ENCODE data around the gene ITFG1.
"Not testable (repeated sequence)": the region's sequence is repeated elsewhere in the genome, so short reads cannot be mapped to it uniquely, and the experiment has no call there.

The ITFG1 gene

GRCh38 chr16:47366228-47366627 lies 94.6 kb downstream of the ITFG1 start:
- no peak overlapping the region for H3K4me3 Mint-ChIP-seq
- H3K27me3 Mint-ChIP-seq: no peaks in the 10 kb centered on the region
- no peak overlapping the region for H3K27ac Mint-ChIP-seq
- peaks cover 14% of the 10 kb centered on the region for H3K36me3 Mint-ChIP-seq
- no peak for DNase-seq
- H3K4me1 Mint-ChIP-seq: peaks cover 2% of the 10 kb centered on the region
- CTCF ChIA-PET: no interaction called here
- peaks cover 5% of the 10 kb centered on the region for H3K9me3 Mint-ChIP-seq

GRCh38 chr16:47363761-47364160 lies 97.1 kb downstream of the ITFG1 start:
- Mint-ChIP-seq H3K4me1 (peaks cover 2% of the 10 kb centered on the region), H3K9me3 (no peaks in the 10 kb centered on the region), H3K27ac (no peak overlapping the region), H3K27me3 (no peaks in the 10 kb centered on the region), H3K4me3 (no peak overlapping the region), H3K36me3 (peaks cover 6% of the 10 kb centered on the region)
- DNase-seq: no peak
- CTCF ChIA-PET: no interaction called here

GRCh38 chr16:47359478-47359877 lies 101.4 kb downstream of the ITFG1 start:
- H3K4me3 Mint-ChIP-seq: no peak overlapping the region
- no peaks in the 10 kb centered on the region for H3K27me3 Mint-ChIP-seq
- H3K9me3 Mint-ChIP-seq: no peaks in the 10 kb centered on the region
- H3K36me3 Mint-ChIP-seq: peaks cover 3% of the 10 kb centered on the region
- no peak for DNase-seq
- H3K4me1 Mint-ChIP-seq: peaks cover 2% of the 10 kb centered on the region
- H3K27ac Mint-ChIP-seq: no peak overlapping the region
- CTCF ChIA-PET: interaction anchor here (0.6 kb wide), 1 partner anchor 29 kb away, joined by 3 read pairs; no protein-coding TSS in a partner anchor

- Mint-ChIP-seq H3K9me3 (no peaks in the 10 kb centered on the region), H3K27ac (no peak overlapping the region), H3K36me3 (peaks cover 3% of the 10 kb centered on the region), H3K4me1 (peaks cover 1% of the 10 kb centered on the region), H3K4me3 (no peak overlapping the region), H3K27me3 (no peaks in the 10 kb centered on the region)
- no peak for DNase-seq
- CTCF ChIA-PET: no interaction called here
These were observed 102.0 kb downstream of the ITFG1 start for GRCh38 chr16:47358816-47359215.

GRCh38 chr16:47349029-47349428 lies 111.8 kb downstream of the ITFG1 start:
- peaks cover 37% of the 10 kb centered on the region for H3K9me3 Mint-ChIP-seq

GRCh38 chr16:47347021-47347696 lies 113.7 kb downstream of the ITFG1 start:
- H3K27ac Mint-ChIP-seq, DNase-seq, H3K4me3 Mint-ChIP-seq, H3K27me3 Mint-ChIP-seq, CTCF ChIA-PET, H3K4me1 Mint-ChIP-seq: not testable (repeated sequence)
- H3K36me3 Mint-ChIP-seq: peaks cover 20% of the 10 kb centered on the region
- peaks cover 37% of the 10 kb centered on the region for H3K9me3 Mint-ChIP-seq

More at GRCh38 chr16:47349029-47349428, 111.8 kb downstream of the ITFG1 start:
- H3K27ac Mint-ChIP-seq, H3K4me3 Mint-ChIP-seq, H3K27me3 Mint-ChIP-seq, H3K4me1 Mint-ChIP-seq, CTCF ChIA-PET, DNase-seq: not testable (repeated sequence)
- peaks cover 26% of the 10 kb centered on the region for H3K36me3 Mint-ChIP-seq

GRCh38 chr16:47342055-47342454 lies 118.8 kb downstream of the ITFG1 start:
- CTCF ChIA-PET: no interaction called here
- Mint-ChIP-seq H3K27me3 (no peaks in the 10 kb centered on the region), H3K36me3 (peaks cover 23% of the 10 kb centered on the region), H3K4me3 (no peak overlapping the region), H3K27ac (no peak overlapping the region), H3K9me3 (peaks cover 20% of the 10 kb centered on the region), H3K4me1 (no peaks in the 10 kb centered on the region)
- DNase-seq: no peak

- H3K27me3 Mint-ChIP-seq, H3K4me1 Mint-ChIP-seq, H3K27ac Mint-ChIP-seq, DNase-seq, CTCF ChIA-PET, H3K9me3 Mint-ChIP-seq, H3K4me3 Mint-ChIP-seq, H3K36me3 Mint-ChIP-seq: not testable (repeated sequence)
These were observed 130.3 kb downstream of the ITFG1 start for GRCh38 chr16:47330562-47330961.

GRCh38 chr16:47324309-47324708 lies 136.6 kb downstream of the ITFG1 start:
- H3K4me1 Mint-ChIP-seq, H3K36me3 Mint-ChIP-seq, H3K27me3 Mint-ChIP-seq, DNase-seq, H3K9me3 Mint-ChIP-seq, H3K27ac Mint-ChIP-seq, CTCF ChIA-PET, H3K4me3 Mint-ChIP-seq: not testable (repeated sequence)

- H3K4me1 Mint-ChIP-seq: no peaks in the 10 kb centered on the region
- H3K27me3 Mint-ChIP-seq: no peaks in the 10 kb centered on the region
- CTCF ChIA-PET: no interaction called here
- H3K27ac Mint-ChIP-seq: no peak overlapping the region
- H3K4me3 Mint-ChIP-seq: no peak overlapping the region
- H3K36me3 Mint-ChIP-seq: peaks cover 1% of the 10 kb centered on the region
- DNase-seq: no peak
- H3K9me3 Mint-ChIP-seq: peaks cover 5% of the 10 kb centered on the region
These were observed 137.6 kb downstream of the ITFG1 start for GRCh38 chr16:47323241-47323640.

- Mint-ChIP-seq H3K9me3 (peaks cover 2% of the 10 kb centered on the region), H3K27me3 (no peaks in the 10 kb centered on the region), H3K27ac (no peak overlapping the region), H3K4me3 (no peak overlapping the region), H3K4me1 (no peaks in the 10 kb centered on the region), H3K36me3 (no peaks in the 10 kb centered on the region)
- CTCF ChIA-PET: no interaction called here
- no peak for DNase-seq
These were observed 140.1 kb downstream of the ITFG1 start for GRCh38 chr16:47320546-47321310.

GRCh38 chr16:47317465-47318240 lies 143.2 kb downstream of the ITFG1 start:
- Mint-ChIP-seq H3K4me1 (no peaks in the 10 kb centered on the region), H3K4me3 (no peak overlapping the region), H3K36me3 (peaks cover 1% of the 10 kb centered on the region), H3K9me3 (no peaks in the 10 kb centered on the region), H3K27ac (no peak overlapping the region), H3K27me3 (no peaks in the 10 kb centered on the region)
- CTCF ChIA-PET: no interaction called here
- no peak for DNase-seq

GRCh38 chr16:47316442-47317015 lies 144.3 kb downstream of the ITFG1 start:
- Mint-ChIP-seq H3K9me3 (no peaks in the 10 kb centered on the region), H3K27ac (no peak overlapping the region), H3K27me3 (no peaks in the 10 kb centered on the region), H3K36me3 (peaks cover 1% of the 10 kb centered on the region), H3K4me1 (no peaks in the 10 kb centered on the region), H3K4me3 (no peak overlapping the region)
- CTCF ChIA-PET: no interaction called here
- no peak for DNase-seq

GRCh38 chr16:47311738-47312505 lies 148.9 kb downstream of the ITFG1 start:
- no peaks in the 10 kb centered on the region for H3K4me1 Mint-ChIP-seq
- no peak for DNase-seq
- H3K27ac Mint-ChIP-seq: no peak overlapping the region
- no peak overlapping the region for H3K4me3 Mint-ChIP-seq
- CTCF ChIA-PET: no interaction called here
- peaks cover 7% of the 10 kb centered on the region for H3K36me3 Mint-ChIP-seq
- no peaks in the 10 kb centered on the region for H3K9me3 Mint-ChIP-seq
- H3K27me3 Mint-ChIP-seq: no peaks in the 10 kb centered on the region
